ENCODE measurements around the gene TMEM239.
"Not testable (repeated sequence)": the region's sequence is repeated elsewhere in the genome, so short reads cannot be mapped to it uniquely, and the experiment has no call there.

The TMEM239 gene

GRCh38 chr20:2816030-2816582, at the start of gene TMEM239:
Gene TMEM239 (plus strand): TSS chr20:2816364. CDS start chr20:2816555, 191 bp downstream.
- DNase-seq, result no peak

- peak; percentile 38 for DNase-seq
Observed at GRCh38 chr20:2767768-2768631, 48.2 kb upstream of the TMEM239 start.

GRCh38 chr20:2768632-2769015, 47.5 kb upstream of the TMEM239 start:
- no peak for DNase-seq

GRCh38 chr20:2770091-2770490, 46.1 kb upstream of the TMEM239 start:
- DNase-seq, result not testable (repeated sequence)

GRCh38 chr20:2771631-2772080, 44.5 kb upstream of the TMEM239 start:
- DNase-seq, result peak; percentile 10

- DNase-seq, result no peak
Observed at GRCh38 chr20:2773812-2774211, 42.4 kb upstream of the TMEM239 start.

- DNase-seq, result peak; percentile 36
Observed at GRCh38 chr20:2775139-2775538, 41.0 kb upstream of the TMEM239 start.

- DNase-seq, result no peak
Observed at GRCh38 chr20:2778602-2779321, 37.4 kb upstream of the TMEM239 start.

GRCh38 chr20:2780948-2781347, 35.2 kb upstream of the TMEM239 start:
- no peak for DNase-seq

GRCh38 chr20:2783908-2784566, 32.1 kb upstream of the TMEM239 start:
- DNase-seq, result no peak

- no peak for DNase-seq
Observed at GRCh38 chr20:2793471-2793870, 22.7 kb upstream of the TMEM239 start.

GRCh38 chr20:2794202-2794748, 21.9 kb upstream of the TMEM239 start:
- DNase-seq, result no peak

- DNase-seq, result no peak
Observed at GRCh38 chr20:2794866-2795447, 21.2 kb upstream of the TMEM239 start.

GRCh38 chr20:2795451-2795850, 20.7 kb upstream of the TMEM239 start:
- DNase-seq, result no peak

- DNase-seq, result no peak
Observed at GRCh38 chr20:2796011-2796660, 20.0 kb upstream of the TMEM239 start.

GRCh38 chr20:2797136-2797983, 18.8 kb upstream of the TMEM239 start:
- DNase-seq, result no peak

GRCh38 chr20:2798095-2798805, 17.9 kb upstream of the TMEM239 start:
- DNase-seq, result no peak

GRCh38 chr20:2798814-2799213, 17.4 kb upstream of the TMEM239 start:
- no peak for DNase-seq

GRCh38 chr20:2799271-2799670, 16.9 kb upstream of the TMEM239 start:
- DNase-seq, result no peak
